GM19043 (cell line): ENCODE data around the gene SORL1.

Experiments
- ATAC-seq: cut with Tn5 transposase; IDR thresholded peaks from one replicate; pipeline ENCODE4 v1.9.1; 2021; ENCODE audit warnings: low read depth; ENCODE audit not compliant: unreplicated experiment

SORL1 gene

GRCh38 chr11:121472312-121472711 is 20.2 kb downstream of the SORL1 start:
- no peak for ATAC-seq

- no peak for ATAC-seq
Measured at GRCh38 chr11:121473064-121473777, 21.1 kb downstream of the SORL1 start.

DNA sequence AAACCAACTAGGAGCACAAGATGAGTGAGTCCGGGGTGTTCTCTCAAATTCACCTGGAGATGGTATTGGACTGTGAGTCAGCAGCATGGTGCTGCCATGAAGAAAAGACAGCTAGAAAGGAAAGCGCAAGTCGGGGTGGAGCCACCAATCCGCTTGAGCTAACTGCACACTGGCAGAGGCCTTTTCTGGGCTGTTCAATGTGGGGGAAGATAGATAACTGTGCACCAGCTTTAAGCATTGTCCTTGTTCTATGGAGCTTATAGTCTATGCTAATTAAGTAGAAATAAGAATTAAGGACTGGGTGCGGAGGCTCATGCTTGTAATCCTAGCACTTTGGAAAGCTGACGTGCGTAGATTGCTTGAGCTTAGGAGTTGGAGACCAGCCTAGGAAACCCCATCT is 22.6 kb downstream of the SORL1 start:
- no peak for ATAC-seq

DNA sequence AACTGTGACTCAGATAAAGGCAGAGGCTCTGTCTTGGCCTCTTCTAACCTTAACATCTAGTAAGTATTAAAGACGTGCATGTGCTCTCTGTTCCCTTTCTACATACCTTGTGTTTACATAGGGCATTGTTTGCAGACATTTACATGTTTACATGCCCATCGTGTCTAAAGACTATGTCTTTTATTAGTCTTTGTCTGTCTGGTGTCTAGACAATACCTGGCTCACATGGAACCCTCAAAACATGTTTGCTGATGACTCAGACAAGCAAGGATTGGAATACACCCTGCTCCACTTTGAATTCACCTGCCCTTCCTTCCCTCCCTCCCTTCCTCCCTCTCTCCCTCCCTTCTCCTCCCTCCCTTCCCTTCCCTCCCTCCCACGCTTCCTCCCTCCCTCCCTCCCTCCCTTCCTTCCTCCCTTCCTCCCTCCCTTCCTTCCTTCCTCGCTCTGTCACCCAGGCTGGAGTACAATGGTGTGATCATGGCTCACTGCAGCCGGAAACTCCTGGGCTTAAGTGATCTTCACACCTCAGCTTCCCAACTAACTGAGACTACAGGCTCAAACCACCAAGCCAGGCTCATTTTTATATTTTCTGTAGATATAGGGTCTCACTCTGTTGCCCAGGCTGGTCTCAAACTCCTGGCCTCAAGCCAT is 24.4 kb downstream of the SORL1 start:
- no peak for ATAC-seq

DNA sequence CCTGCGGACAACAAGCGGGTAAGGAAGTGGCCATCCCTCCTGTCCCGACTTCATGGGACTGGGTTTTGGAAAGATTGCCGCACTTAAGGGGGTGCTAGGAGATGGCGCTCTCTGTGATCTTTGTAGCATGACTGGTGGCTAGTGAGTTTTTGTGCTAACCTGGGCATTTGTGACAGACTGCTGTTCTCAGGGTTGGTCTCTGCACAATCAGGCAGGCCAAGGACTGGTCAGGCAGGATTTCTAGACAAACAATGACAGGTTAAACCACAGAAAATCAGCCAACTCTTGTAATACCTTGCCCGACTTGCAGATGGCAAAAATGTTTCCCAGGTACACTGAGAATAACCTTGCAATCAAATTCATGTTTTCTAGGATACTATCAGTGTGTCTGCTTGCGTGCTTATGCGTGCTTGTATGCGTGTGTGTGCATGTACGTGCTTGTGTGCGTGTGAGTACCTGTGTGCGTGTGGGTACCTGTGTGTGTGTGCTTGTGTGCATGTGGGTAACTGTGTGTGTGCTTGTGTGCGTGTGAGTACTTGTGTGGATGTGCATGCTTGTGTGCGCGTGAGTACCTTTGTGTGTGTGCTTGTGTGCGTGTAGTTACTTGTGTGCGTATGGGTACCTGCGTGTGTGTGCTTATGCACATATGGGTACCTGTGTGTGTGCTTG is 26.2 kb downstream of the SORL1 start:
- no peak for ATAC-seq

DNA sequence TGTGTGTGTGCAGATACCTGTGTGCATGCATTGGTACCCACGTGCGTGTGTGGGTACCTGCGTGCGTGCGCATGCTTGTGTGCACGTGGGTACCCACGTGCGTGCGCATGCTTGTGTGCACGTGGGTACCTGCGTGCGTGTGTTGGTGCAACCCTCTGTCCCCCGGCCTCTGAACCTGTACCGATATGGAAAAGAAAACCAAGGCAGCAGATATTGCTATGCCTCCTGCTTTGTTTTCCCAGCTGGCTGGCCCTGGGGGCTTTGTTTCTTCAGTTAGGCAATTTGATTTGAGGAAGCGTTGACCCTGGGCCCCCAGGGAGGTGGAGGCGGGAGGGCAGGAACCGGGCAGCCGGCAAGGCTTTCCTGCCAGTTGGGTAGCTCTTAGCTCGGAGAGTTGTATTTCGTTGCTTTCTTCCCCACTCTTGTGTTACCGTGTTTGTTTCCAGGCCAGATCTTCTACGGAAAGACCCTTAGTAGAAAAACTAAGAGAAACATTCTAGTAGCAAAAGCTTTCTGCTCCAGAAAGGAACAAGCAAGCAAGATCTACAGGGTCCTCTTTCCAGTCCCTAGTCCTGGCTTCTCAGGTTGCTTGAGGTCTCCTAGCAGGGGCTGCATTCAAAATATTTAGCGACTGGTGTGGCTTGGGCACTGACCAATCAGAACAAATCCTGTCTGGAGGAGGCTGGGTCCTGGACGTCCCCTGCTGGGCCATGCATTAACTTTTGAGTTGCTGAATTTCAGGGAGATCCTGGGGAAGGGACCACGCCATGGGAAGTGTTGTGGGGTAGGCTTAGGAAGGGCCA is 27.0 kb downstream of the SORL1 start:
- ATAC-seq = no peak

DNA sequence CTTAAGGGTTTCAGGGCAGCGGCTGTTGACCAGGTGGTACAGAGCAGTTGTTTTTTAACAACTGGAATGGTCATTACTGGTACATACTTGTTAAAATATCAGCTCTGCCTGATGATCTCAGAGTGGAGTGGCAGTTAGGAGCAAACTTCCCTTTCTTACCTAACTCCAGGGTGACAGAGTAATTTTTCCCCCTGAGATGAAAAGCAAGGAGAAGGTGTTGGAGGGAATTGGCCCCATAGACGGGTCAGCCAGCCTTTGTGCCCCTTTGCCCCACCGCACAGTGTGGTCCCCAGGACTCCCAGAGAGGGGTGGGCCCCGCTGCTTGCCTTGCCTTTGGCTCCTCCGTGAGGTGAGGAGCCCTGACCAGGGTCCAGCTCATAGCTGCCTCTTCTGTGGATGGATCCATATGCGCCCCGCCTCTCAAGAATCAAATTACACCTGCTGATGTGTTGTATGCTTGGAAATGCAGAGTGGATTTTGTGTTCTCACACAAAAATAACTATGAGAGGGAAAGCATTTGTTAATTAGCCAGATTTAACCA is 27.7 kb downstream of the SORL1 start:
- ATAC-seq = no peak

- ATAC-seq = peak; percentile 61
Measured at GRCh38 chr11:121481484-121482230, 29.5 kb downstream of the SORL1 start.

GRCh38 chr11:121482231-121483129 is 30.4 kb downstream of the SORL1 start:
- peak; percentile 81 for ATAC-seq

- ATAC-seq = no peak
Measured at GRCh38 chr11:121483805-121484480, 31.8 kb downstream of the SORL1 start.

- ATAC-seq = no peak
Measured at GRCh38 chr11:121485216-121485615, 33.1 kb downstream of the SORL1 start.

DNA sequence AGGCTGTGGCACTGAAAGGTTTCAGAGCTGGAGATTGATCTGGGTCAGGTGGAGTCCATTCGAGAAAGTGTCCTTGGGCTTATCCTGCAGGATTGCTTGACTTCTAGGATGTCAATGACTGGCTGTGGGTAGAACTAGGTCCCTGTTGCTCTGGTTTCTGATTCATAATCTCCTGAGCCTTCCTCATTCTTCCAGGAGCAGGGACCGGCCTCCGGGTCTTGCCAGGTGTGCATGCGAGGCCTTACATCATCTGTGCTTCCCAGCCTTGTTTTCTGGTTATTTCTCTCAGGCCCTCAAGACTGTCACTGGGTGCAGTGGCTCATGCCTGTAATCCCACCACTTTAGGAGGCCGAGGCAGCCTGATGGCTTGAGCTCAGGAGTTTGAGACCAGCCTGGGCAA is 33.9 kb downstream of the SORL1 start:
- no peak for ATAC-seq

DNA sequence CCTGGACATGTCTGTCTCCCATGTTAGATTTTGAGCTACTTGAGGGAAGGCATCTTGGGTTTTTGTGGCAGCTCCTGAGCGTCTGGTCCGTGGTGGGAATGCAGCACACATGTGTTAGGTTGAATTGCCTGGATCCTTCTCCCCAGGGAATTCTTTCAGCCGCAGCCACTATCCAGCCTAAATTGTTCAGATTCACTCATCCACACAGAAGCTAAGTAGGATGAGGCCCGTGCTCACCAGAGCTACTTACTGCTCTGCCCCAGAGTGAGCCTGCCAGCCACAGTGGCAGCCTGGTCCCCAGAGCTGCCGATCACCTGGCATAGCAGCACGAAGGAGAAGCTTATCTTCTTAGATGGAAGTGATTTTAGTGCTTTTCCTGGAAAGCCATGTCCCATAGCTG is 35.1 kb downstream of the SORL1 start:
- no peak for ATAC-seq

DNA sequence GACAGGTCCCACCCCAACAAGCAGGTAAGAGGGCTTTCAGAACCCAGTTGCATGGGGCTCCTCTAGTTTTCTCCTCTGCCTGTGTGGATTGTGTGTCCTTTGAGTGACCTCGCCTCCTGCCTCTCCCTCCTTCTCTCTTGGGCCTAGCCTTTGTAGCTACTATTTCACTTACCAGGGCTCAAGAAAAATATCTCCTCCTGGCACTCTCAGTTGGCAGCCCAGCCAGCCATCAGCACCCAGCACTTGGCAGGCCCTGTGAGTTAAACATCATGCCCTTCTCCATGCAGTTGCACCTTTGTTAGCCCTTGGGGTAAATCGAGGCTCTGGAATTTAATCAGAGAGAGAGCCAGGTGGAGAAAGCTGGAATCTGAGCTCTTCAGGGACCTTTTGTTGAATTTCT is 36.1 kb downstream of the SORL1 start:
- no peak for ATAC-seq

GRCh38 chr11:121488641-121489040 is 36.5 kb downstream of the SORL1 start:
- no peak for ATAC-seq

DNA sequence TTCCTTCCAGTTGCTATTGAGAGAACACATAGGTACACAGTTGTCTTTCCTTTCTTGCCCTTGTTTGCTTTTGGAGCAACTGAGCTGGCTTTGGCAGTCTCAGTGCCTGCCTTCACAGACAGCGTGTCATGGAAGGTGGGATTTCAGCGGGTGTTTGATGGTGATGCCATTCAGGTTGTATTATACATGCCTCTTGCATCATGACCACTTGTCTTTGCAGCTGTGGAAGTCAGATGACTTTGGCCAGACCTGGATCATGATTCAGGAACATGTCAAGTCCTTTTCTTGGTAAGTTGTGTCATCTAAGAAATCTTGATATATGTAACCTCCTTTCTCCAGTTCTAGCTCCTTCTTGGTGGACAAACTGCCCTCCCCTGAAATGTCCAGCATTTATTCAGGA is 37.7 kb downstream of the SORL1 start:
- ATAC-seq = no peak

- peak; percentile 73 for ATAC-seq
Measured at GRCh38 chr11:121494355-121495099, 42.4 kb downstream of the SORL1 start.
